HG02938 (cell line): ENCODE results near the gene TLCD4.
"Not testable (repeated sequence)": the region's sequence is repeated elsewhere in the genome, so short reads cannot be mapped to it uniquely, and the experiment has no call there.

ENCODE experiments used
- ATAC-seq: cut with Tn5 transposase; IDR thresholded peaks from one replicate; pipeline ENCODE4 v1.9.1; 2021; ENCODE audit warnings: mild to moderate bottlenecking, moderate library complexity; ENCODE audit not compliant: unreplicated experiment

TLCD4 gene

GRCh38 chr1:95117207-95118066 is at the start of gene TLCD4:
Gene TLCD4, plus strand, starts transcription at chr1:95117355. Its CDS starts 26,547 bp downstream, at chr1:95143902.
- peak; percentile 35 for ATAC-seq

DNA sequence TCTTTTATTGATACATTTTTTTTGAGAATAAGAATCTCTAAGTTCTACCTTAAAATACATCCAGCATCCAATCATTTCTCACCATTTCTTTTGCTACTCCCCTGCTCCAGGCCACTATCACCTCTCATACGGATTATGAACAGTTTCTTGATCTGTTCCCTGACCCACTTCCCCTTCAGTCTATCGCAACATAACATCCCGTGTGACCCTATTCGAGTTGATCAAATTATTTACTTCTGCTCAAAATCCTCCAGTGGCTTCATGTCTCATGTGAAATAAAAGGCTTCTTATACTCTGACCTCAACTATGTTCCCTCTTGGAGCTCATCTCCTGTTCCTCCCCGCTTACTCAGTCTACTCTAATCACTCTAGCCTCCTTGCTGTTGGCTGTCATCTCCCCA is 49.6 kb upstream of the TLCD4 start:
- ATAC-seq, result no peak

DNA sequence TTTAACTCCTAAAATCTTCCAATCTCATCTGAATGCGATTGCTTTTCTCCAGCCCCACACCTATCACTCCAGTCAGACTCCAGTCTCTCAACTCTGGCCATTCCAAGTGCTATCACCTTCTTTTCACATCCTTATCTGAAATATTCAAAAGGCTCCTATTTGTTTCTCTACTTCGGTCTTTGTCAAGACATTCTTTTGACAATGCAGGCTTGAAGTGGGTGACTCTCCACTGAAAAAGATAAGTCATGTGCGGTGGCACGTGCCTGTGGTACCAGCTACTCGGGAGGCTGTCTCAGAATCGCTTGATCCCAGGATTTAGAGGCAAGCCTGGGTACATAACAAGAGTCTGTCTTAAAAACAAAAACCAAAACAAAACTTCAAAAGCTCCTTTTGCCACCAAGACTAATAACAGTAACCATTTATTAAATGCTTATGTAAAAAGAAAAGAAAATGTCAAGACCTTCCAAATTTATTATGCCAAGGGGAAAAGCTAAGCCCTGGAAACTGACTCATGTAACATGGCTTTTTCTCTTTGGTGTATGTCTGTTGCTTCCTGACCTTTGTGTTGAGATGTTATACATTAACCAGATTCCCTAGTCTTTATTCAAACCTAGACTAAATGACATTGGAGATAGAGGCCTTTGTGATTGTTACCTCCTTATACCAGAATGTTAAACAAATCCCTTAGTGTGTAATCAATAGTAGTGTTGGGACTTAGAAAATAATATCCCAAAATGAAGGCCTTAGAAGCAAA is 48.0 kb upstream of the TLCD4 start:
- no peak for ATAC-seq

- no peak for ATAC-seq
Observed at GRCh38 chr1:95069710-95070093, 47.5 kb upstream of the TLCD4 start.

GRCh38 chr1:95071539-95071938 is 45.6 kb upstream of the TLCD4 start:
- ATAC-seq, result no peak

DNA sequence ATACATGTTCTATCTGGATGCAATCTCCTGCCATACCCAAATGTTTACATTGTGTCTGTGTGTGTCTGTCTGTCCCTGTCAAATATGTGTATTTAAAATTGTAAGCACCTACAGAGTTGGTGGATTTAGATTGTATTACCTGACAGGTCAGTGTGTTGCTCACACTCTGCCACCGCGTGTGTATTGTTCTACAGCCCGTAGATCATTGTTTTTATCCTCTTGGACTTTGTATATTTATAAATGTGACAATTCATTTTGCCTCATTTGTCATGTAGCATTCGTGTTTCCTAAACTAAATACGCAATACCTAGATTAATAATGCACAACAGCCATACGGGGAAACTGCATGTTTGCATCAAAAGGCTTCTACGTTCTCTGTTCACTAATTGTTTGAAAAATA is 45.0 kb upstream of the TLCD4 start:
- peak; percentile 2 for ATAC-seq

- ATAC-seq, result peak; percentile 97
Observed at GRCh38 chr1:95072532-95073419, 44.4 kb upstream of the TLCD4 start, which contains the start of gene ALG14. Gene ALG14, minus strand, starts transcription at chr1:95072951. Its CDS starts 53 bp downstream, at chr1:95072898.

GRCh38 chr1:95073446-95073845 is 43.7 kb upstream of the TLCD4 start:
- peak; percentile 0 for ATAC-seq

DNA sequence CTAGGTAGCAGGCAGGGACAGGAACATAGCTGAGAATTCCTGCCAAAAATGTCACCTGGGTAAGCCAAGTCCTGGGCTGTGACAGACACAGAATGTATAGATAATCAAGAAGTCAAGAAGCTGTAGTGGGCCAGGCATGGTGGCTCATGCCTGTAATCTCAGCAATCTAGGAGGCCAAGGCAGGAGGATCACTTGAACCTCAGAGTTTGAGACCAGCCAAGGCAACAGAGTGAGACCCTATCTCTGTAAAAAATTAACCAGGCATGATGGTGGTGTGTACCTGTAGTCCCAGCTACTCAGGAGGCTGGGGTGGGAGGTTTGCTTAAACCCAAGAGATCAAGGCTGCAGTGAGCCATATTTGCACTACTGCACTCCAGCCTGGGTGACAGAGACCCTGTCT is 41.1 kb upstream of the TLCD4 start:
- ATAC-seq, result no peak

DNA sequence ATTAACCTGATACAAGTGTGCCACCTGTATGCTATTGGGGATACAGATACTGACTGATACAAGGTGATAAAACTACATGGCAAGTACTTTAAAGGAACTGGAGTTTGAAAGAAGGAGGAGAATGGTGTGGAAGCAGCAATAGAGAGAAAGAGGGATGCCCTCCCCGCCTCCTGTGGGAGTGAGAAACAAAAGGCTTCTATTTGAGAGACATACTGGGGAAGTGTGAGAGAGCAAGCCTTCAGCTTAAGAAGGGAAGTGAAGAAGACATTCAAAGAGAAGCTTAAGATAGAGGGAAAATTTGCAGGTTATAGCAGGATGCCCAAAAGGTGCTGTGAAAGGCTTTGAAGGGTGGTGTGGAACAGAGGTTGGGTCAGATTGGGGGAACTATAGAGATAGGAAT is 36.7 kb upstream of the TLCD4 start:
- ATAC-seq, result no peak

GRCh38 chr1:95080879-95081278 is 36.3 kb upstream of the TLCD4 start:
- no peak for ATAC-seq

DNA sequence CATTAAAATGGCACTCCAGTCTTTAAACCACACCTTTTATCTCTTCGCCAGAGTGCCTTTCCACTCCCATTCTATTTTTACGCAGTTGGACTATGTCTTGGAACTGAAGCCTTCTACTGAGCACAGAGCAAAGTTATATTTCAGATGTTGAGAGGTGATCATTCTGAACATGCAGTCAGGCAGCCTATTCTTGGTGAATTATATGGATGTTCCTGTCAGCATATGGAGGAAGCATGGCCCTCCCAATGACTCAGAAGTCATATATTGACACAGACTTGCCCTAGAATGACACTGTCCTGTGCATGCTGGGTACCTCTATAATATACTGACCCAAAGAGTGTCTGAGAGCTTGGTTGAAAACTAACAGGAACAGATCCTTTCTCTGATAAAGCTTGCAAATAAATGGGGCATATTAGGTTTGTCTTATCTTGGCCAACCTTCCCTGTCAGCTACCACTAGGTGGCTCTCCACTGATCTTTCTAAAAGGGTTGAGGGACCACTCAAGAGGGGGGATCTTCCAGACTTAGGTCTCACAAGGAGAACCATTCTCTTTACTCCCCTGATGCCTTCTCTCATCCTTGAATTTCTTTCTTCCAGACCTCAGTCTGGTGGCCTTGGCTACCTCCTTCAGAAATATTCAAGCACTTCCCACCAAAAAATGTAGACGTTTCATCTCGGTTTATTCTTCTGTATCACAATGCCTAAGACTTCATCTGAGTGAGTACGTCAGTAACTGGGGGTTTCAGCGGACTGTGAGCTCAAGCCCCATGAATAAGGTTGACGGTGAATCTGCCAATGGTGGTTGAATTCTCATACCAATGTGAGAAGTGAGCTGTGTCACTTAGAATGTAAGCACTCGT is 32.6 kb upstream of the TLCD4 start:
- ATAC-seq, result peak; percentile 75

DNA sequence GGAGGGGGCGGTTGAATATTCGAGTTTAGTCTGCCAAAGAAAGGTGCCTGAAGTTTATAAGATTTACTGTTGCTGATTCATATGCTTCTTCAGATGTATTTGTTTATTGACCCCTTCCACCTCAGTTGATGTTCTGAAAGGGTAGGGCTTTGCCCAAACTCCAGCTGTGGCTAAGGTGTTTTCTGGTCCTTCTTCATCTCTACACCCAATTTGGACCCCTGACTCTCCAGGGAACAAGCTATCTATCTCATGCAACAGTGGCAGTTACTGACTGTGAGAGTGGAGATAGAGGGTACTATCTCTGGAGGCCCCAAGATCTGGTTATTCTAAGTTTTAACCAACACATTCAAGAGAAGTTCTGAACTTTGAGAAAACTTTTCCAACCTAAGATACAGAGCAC is 31.8 kb upstream of the TLCD4 start:
- no peak for ATAC-seq

DNA sequence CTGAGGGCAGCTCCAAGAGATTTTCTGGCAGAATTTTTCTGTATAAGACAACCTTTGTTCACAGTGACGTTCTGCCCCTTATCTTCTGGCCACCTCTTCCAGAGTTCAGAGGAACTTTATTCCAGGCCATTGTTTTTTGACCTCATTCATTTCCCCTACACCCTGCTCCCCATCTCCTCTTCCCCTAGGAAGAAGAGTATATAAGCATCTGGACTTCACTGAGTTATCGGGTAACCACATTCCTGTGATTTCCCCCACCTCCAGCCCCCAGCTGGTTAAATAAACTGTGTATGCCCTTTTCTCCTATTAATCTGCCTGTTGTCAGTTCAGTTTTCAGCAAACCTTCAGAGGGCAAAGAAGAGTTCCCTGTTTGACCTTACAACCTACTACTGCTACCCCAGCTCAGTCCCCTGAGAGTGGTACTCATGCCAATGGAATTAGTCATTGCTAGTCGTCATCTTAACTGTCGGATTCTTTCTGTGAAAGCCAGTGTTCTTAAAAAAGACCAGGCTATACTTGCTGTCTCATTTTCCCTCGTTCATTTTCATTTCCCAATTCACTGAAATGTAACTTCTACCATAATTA is 30.1 kb upstream of the TLCD4 start:
- no peak for ATAC-seq

DNA sequence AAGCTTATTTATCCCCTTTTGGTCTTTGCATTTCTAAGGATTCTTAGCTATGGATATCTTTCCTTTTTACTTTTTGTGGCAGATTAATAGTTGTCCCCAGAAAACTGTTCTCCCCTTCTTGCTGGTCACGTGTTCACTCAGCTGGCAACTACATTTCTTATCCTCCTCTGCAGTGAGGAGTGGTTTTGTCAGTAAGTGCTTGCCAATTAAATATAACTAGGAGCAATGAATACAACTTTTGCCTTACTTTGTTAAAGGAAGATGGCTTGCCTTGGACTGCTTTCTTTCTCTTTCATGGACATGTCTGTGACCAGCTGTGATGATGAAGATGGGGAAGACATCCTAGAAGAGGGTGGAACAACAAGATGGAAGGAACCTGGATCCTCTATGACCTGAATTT is 28.9 kb upstream of the TLCD4 start:
- ATAC-seq, result no peak

- ATAC-seq, result no peak
Observed at GRCh38 chr1:95089650-95090287, 27.4 kb upstream of the TLCD4 start.

DNA sequence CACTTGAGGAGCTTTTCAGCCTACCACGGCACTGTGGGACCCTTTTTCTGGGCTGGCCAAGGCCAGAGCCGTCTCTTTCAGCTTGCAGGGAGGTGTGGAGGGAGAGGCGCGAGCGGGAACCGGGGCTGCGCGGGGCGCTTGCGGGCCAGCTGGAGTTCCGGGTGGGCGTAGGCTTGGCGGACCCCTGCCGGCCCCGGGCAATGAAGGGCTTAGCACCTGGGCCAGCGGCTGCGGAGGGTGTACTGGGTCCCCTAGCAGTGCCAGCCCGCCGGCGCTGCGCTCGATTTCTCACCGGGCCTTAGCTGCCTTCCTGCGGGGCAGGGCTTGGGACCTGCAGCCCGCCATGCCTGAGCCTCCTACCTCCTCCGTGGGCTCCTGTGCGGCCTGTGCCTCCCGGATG is 25.9 kb upstream of the TLCD4 start:
- ATAC-seq, result not testable (repeated sequence)

DNA sequence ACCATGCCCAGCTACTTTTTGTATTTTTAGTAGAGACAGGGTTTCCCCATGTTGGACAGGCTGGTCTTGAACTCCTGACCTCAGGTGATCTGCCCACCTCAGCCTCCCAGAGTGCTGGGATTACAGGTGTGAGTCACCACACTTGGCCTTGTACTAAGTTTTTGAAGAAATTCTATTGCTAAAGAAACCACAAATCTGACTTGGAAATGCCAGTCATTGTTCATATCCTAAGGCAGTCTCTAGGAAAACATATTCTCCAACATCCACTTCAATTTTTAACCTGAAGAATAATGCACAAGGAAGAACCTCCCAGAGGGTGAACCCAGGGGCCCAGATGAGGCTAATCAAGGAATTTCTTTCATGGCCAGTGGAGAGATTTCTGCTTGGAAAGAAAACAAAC is 24.3 kb upstream of the TLCD4 start:
- not testable (repeated sequence) for ATAC-seq

DNA sequence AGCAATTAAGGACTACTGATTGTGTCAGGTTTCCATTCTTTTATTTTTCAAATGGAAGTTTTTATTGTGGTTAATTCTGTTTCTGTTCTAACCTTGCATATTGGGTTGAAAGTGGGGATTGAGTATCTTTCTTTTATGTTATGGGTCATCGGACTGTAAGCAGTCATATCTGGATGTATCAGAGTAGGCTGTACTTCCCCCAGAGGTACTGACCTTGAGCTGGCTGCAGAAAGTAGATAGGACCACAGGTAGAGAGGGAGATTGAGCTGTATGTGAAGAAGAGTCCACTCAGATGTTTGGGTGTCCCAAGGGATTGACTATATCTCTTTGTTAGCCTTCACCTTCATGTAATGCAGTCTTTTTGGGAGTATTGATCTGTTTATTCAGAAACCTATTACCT is 23.9 kb upstream of the TLCD4 start:
- ATAC-seq, result no peak
